ENCODE results near the gene PACRG. TPM values are rescaled to one million over a fixed set of nuclear protein-coding genes. Genes with fewer than 3 reads are reported as not detected.

The PACRG gene
- total and polyA plus RNA-seq, 2 of the 13 experiments (the other 11 are each of a cell fraction or from before 2014, with no cell fraction given), result 0.13 TPM; not detected in 1

- no peaks in the 10 kb centered on the region for H4K20me1 ChIP-seq (ENCODE audit: insufficient read depth, low read length)
- H3K9me3 ChIP-seq (ENCODE audit: low read length), result no peaks in the 10 kb centered on the region
- no peak overlapping the region for H3K9ac ChIP-seq (ENCODE audit: insufficient read depth, low read depth, low read length)
- H3K4me2 ChIP-seq (ENCODE audit: low read depth, low read length), result no peak overlapping the region
- no peak overlapping the region for H2AFZ ChIP-seq (ENCODE audit: low read length)
- H3K4me1 ChIP-seq (ENCODE audit: insufficient read depth, low read length), result no peaks in the 10 kb centered on the region
- no peak for FAIRE-seq
- in situ Hi-C loops (cut with HindIII; ENCODE audit: extremely low pct_ligation_motif_present, low pct_unique_long_range_greater_than_20kb) (no loop called here), intact Hi-C loops (cut with micrococcal nuclease; ENCODE audit: unreplicated experiment) (no loop called here)
- CTCF ChIA-PET (ENCODE audit: low intra/inter-chr PET ratio, low total read pairs), result no interaction called here
- no peak overlapping the region for H3K4me3 ChIP-seq (replicated peaks in 1 of 3; ENCODE audit: insufficient read depth in 1 of 3, low read depth in 2 of 3, low read length in 3 of 3)
- ATAC-seq, result no peak
- POLR2A ChIA-PET, result no interaction called here
- BruUV-seq (replicated peaks), result no TSS peak
- TF ChIP-seq GTF2F1 (IDR thresholded peaks at IDR 0.05; ENCODE audit: low read length) (no peak), TBP (CRISPR knock-in tag; IDR thresholded peaks at IDR 0.05) (no peak), ZNF142 (CRISPR knock-in tag; IDR thresholded peaks at IDR 0.05) (no peak), ZNF160 (CRISPR knock-in tag; IDR thresholded peaks at IDR 0.05) (no peak), BATF2 (CRISPR knock-in tag; IDR thresholded peaks at IDR 0.05) (no peak)
- peaks cover 0 to 29% of the 10 kb centered on the region in 2 experiments; a peak in 3 of 5 replicates for H3K27me3 ChIP-seq (ENCODE audit: control insufficient read depth in 1 of 2, insufficient read depth in 2 of 2, low read length in 2 of 2)
- H3K36me3 ChIP-seq (replicated peaks in 1 of 2; ENCODE audit: control insufficient read depth in 1 of 2, insufficient read depth in 2 of 2, low read length in 2 of 2), result no peaks in the 10 kb centered on the region
- no peaks in the 10 kb centered on the region for H3K79me2 ChIP-seq (ENCODE audit: insufficient read depth, low read length)
- DNase-seq (ENCODE audit: low spot score), result no peak
- no peak overlapping the region for H3K27ac ChIP-seq (ENCODE audit: extremely low read length, insufficient read depth, low read length)
- 80% methylated on average over 8 of the region's 8 CpGs for WGBS (ENCODE audit: low lambda C conversion rate)
Measured at GRCh38 chr6:163263196-163263595, 535.4 kb downstream of the PACRG start.
